Esophagus squamous epithelium (tissue), 5 donors: Measurements from ENCODE around the gene DNAH8. TPM values are rescaled to one million over a fixed set of nuclear protein-coding genes. Genes with fewer than 3 reads are reported as not detected.

Experiments
- DNase-seq: peaks from one replicate; lab custom pipeline; 2025; lab: John Stamatoyannopoulos, UW
- H3K27ac ChIP-seq, 4 donors: fragments of 200-600 bp; sonication (generic); one replicate each; pipeline ENCODE4 v1.5.1; 2016 to 2019; ENCODE audit warnings: mild to moderate bottlenecking in 1 of 4
- H3K27me3 ChIP-seq, 4 donors: fragments of 200-600 bp; sonication (generic); 1 replicate in 3 of 4; 2 replicates in 1 of 4; pipeline versions ENCODE4 v1.5.1 to v1.6.0; 2017 to 2021; ENCODE audit warnings: antibody characterized with exemption in 1 of 4
- H3K36me3 ChIP-seq, 3 donors: fragments of 200-600 bp; sonication (generic); one replicate each; pipeline ENCODE4 v1.5.1; 2016 to 2019
- H3K4me1 ChIP-seq, 3 donors: fragments of 200-600 bp; sonication (generic); one replicate each; pipeline ENCODE4 v1.5.1; 2017 to 2019
- H3K4me3 ChIP-seq, 4 donors: fragments of 200-600 bp; sonication (generic); 1 replicate in 3 of 4; 2 replicates in 1 of 4; pipeline ENCODE4 v1.5.1; 2016 to 2019; ENCODE audit warnings: mild to moderate bottlenecking in 2 of 4, moderate library complexity in 1 of 4
- H3K9me3 ChIP-seq, 3 donors: fragments of 200-600 bp; sonication (generic); one replicate each; pipeline ENCODE4 v1.5.1; 2016 to 2019
- CTCF ChIP-seq, 6 experiments: fragments of 450-650 bp in 4 of 6; fragments of 200-600 bp in 2 of 6; sonication (generic) in 2 of 6; IDR thresholded peaks; one replicate each; pipeline ENCODE4 v1.5.1; 2016 to 2019; ENCODE audit warnings: antibody characterized with exemption in 6 of 6, mild to moderate bottlenecking in 4 of 6, moderate library complexity in 4 of 6
- POLR2A ChIP-seq, 4 donors: fragments of 450-650 bp; IDR thresholded peaks; one replicate each; pipeline ENCODE4 v1.6.1; 2017; ENCODE audit warnings: antibody characterized with exemption in 4 of 4, mild to moderate bottlenecking in 4 of 4, moderate library complexity in 3 of 4
- whole genome bisulfite sequencing, 2 donors: methylation state at CpG; one replicate each; pipeline ENCODE4 v1.1.5; 2018; 5-methylcytosine and 5-hydroxymethylcytosine counted together
- intact Hi-C: fragments of 100-400 bp; cut with DNase I; formaldehyde crosslinking; loops from one replicate; pipeline ENCODE4 v1.15.0; 2022
- total RNA-seq, 4 donors: library from RNA; depleted of rRNA; stranded (reverse); fragments of >200 nt; gene quantifications; one replicate each; pipeline ENCODE4 v1.1.0, GENCODE V29; 2016
- donor health status: DM: yes; HTN: yes; CAD: no.

DNAH8 gene
- total RNA-seq, 4 donors from 2014 or later = under 0.01 to 0.03 TPM; not detected in 2

DNA sequence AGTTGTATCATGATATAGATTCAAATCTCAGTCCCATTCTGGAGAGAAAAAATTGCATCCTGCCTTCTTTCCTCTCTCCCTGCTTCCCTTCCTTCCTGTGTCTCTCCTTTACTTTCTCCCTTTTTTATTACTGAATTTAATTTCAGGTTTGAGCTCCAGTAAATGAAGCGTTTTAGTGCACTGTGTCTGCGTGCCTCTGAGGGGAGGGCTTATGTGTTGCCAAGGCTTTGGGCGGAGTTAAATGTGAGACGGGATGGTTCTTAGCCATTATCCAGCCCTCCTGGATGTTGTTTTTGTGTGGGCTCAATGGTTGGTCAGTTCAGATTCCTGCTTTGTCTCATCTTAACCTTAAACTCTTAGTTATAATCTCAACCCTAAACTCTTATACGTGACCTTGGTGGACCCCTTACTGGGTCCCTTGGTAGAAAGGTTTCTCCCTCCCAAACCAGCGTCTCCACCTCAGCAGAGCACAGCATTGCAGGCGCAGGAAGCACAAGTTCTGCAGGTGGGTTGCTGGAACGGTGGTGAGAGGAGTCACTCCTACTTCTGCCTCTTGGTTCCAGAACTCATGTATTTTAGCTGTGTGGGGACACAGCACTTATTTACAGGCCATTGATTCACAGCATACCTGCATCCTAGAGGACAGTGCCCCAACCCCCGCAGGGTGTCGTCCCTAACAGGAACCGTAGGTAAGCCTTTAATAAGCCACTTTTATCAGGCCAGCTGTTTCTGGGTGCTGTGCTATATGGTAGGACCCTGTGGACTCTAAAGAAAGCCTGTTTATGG, 68.5 kb downstream of the DNAH8 start:
- no peak overlapping the region for H3K4me3 ChIP-seq
- TF ChIP-seq CTCF (IDR thresholded peaks at IDR 0.05) = no peak
- TF ChIP-seq POLR2A (IDR thresholded peaks at IDR 0.05) = no peak
- no peak for DNase-seq
- peaks cover 0 to 11% (median 0%) of the 10 kb centered on the region in 4 donors for H3K27me3 ChIP-seq
- H3K4me1 ChIP-seq = no peaks in the 10 kb centered on the region
- H3K9me3 ChIP-seq = no peaks in the 10 kb centered on the region
- intact Hi-C loops = no loop called here
- no peak overlapping the region for H3K27ac ChIP-seq
- WGBS, 2 donors = 52 to 56% methylated on average over 10 of the region's 11 CpGs
- H3K36me3 ChIP-seq = no peaks in the 10 kb centered on the region

DNA sequence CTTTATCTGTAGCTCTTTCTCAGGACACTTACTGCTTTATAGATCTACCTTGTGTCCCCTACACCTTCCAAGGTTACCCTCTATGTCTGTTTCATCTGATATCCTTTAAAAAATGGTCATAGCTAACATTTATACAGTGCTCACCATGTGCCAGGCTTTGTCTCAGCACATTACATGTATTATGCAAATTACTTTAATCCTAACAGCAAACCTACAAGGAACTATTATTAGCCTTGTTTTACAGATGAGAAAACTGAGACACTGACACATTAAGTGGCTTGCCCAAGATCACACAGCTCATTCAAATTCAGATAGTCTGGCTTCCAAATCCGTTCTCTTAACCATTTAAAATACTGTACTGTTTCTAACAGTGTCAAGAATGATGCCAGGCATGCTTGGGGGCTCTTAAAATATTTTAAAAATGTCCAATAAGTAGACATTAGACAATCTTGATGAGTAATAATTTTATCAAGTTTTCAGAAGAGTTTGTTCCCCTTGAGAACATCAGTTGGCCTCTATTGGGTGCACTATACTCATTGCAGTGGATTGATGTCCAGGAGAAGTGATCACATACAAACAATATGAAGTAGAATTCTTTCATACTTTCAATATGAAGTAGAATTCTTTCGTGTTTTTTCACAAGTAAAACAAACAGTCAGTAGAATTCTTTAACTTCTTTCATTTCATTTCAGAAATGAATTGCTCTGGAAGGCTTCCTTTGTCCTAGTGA, 69.6 kb downstream of the DNAH8 start:
- no peak overlapping the region for H3K27ac ChIP-seq
- WGBS, 2 donors = 57 to 63% methylated on average over 2 of the region's 2 CpGs
- peaks cover 0 to 11% (median 0%) of the 10 kb centered on the region in 4 donors for H3K27me3 ChIP-seq
- no peak for TF ChIP-seq CTCF (IDR thresholded peaks at IDR 0.05)
- no peak for TF ChIP-seq POLR2A (IDR thresholded peaks at IDR 0.05)
- no peaks in the 10 kb centered on the region for H3K36me3 ChIP-seq
- no peak for DNase-seq
- H3K4me1 ChIP-seq = no peaks in the 10 kb centered on the region
- no peaks in the 10 kb centered on the region for H3K9me3 ChIP-seq
- no peak overlapping the region for H3K4me3 ChIP-seq
- intact Hi-C loops = no loop called here

GRCh38 chr6:38786486-38786885, 71.4 kb downstream of the DNAH8 start:
- intact Hi-C loops = no loop called here
- Histone ChIP-seq H3K27ac (no peak overlapping the region), H3K4me1 (peaks cover 0 to 1% (median 0%) of the 10 kb centered on the region in 3 donors), H3K9me3 (no peaks in the 10 kb centered on the region), H3K4me3 (no peak overlapping the region), H3K36me3 (no peaks in the 10 kb centered on the region), H3K27me3 (peaks cover 0 to 11% (median 0%) of the 10 kb centered on the region in 4 donors)
- DNase-seq = no peak
- WGBS, 2 donors = 65 to 67% methylated on average over 5 of the region's 5 CpGs
- TF ChIP-seq POLR2A (IDR thresholded peaks at IDR 0.05) (no peak), CTCF (IDR thresholded peaks at IDR 0.05) (no peak)

- no peak overlapping the region for H3K4me3 ChIP-seq
- no peak for TF ChIP-seq POLR2A (IDR thresholded peaks at IDR 0.05)
- TF ChIP-seq CTCF (IDR thresholded peaks at IDR 0.05) = no peak
- no peak overlapping the region for H3K27ac ChIP-seq
- H3K27me3 ChIP-seq = peaks cover 0 to 11% (median 0%) of the 10 kb centered on the region in 4 donors
- WGBS, 2 donors = 30 to 43% methylated on average over 2 of the region's 2 CpGs
- H3K36me3 ChIP-seq = no peaks in the 10 kb centered on the region
- no peaks in the 10 kb centered on the region for H3K9me3 ChIP-seq
- intact Hi-C loops = no loop called here
- peaks cover 0 to 14% (median 0%) of the 10 kb centered on the region in 3 donors for H3K4me1 ChIP-seq
- no peak for DNase-seq
Measured at GRCh38 chr6:38789256-38789655, 74.1 kb downstream of the DNAH8 start.

GRCh38 chr6:38792356-38792755, 77.2 kb downstream of the DNAH8 start:
- DNase-seq = no peak
- WGBS, 2 donors = 31 to 53% methylated on average over 2 of the region's 2 CpGs
- Histone ChIP-seq H3K4me1 (peaks cover 0 to 25% (median 0%) of the 10 kb centered on the region in 3 donors), H3K9me3 (no peaks in the 10 kb centered on the region), H3K27ac (peak overlapping the region in 3 of 4 donors; percentile 55 to 68 (median 66)), H3K27me3 (no peaks in the 10 kb centered on the region), H3K36me3 (no peaks in the 10 kb centered on the region), H3K4me3 (no peak overlapping the region)
- intact Hi-C loops = no loop called here
- TF ChIP-seq CTCF (IDR thresholded peaks at IDR 0.05) (no peak), POLR2A (IDR thresholded peaks at IDR 0.05) (no peak)
